Measurements from ENCODE around the gene ASB5. TPM values are rescaled to one million over a fixed set of nuclear protein-coding genes. Genes with fewer than 3 reads are reported as not detected.

Gene ASB5
- total and polyA plus RNA-seq, 2 of the 8 experiments (the other 6 are each of a cell fraction or from before 2014, with no cell fraction given): 0.02 TPM; not detected in 1

DNA sequence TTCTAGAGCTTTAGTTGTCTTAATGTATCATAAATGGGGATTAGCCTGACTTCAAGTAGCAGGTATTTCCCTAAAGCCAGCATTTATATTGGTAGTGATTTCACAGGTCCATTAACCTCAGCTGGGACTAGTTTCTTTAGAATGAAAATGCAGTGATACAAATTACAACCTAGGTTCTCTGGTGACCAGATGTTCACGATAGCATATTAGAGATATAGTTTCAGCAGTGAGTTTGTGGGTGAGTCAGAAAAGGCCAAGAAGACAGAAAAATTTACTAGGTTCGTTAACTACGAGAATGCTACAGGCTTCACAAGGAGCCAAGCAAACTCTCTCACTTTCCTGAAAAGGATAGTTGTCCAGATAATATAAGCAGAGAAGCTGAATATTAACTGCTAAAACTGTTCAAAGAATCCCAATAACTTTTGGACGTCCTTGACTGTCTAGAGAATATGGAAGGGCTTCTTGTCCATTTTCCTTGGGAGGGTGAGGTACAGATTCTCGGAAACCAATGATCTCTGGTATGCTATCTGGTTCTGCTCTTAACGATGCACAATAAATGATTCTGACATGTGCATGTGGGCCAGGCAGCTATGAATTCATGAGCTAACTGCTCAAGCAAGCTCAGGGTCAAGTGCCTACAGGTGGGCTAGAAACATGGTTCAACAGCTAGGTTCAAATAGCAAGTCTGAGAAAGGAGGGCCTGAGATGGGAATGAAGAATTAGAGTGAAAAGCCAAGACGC is 44.7 kb upstream of the ASB5 start (continued):
- TF ChIP-seq CBX8 (IDR thresholded peaks at IDR 0.05; ENCODE audit: borderline replicate concordance, low read depth, low read length) (no peak), CHD1 (IDR thresholded peaks at IDR 0.05; ENCODE audit: low read depth, low read length) (no peak), GTF2F1 (IDR thresholded peaks at IDR 0.05; ENCODE audit: borderline replicate concordance, low read depth, low read length) (no peak)

Data from H1 (cell line).